GM23248 (cell line): ENCODE data around the gene CENPU.

ENCODE experiments used
- EZH2 ChIP-seq: fragments of 200-600 bp; sonication (generic); IDR thresholded peaks from 2 replicates; pipeline ENCODE4 v1.6.1; 2018; ENCODE audit warnings: antibody characterized with exemption, mild to moderate bottlenecking; ENCODE audit not compliant: insufficient read depth, poor library complexity, severe bottlenecking
- EZH2phosphoT487 ChIP-seq: fragments of 200-600 bp; sonication (generic); IDR thresholded peaks from 2 replicates; pipeline ENCODE4 v1.6.1; 2018; ENCODE audit warnings: antibody characterized with exemption, moderate library complexity, mild to moderate bottlenecking, low read depth; ENCODE audit not compliant: insufficient read depth

- no peak for TF ChIP-seq EZH2
- no peak for TF ChIP-seq EZH2phosphoT487
Observed at GRCh38 chr4:184762100-184762499, 28.2 kb upstream of the CENPU start.
